ENCODE measurements around the gene TAMALIN. TPM values are rescaled to one million over a fixed set of nuclear protein-coding genes. Genes with fewer than 3 reads are reported as not detected.

The TAMALIN gene
- 34.5 and 45.2 TPM in 2 replicates for total RNA-seq

GRCh38 chr12:52006726-52007157, at the start of gene TAMALIN:
Gene TAMALIN, plus strand, starts transcription at chr12:52006946. Its CDS starts 74 bp downstream, at chr12:52007020.

GRCh38 chr12:52050758-52051541, 44.2 kb downstream of the TAMALIN start, which contains the start of gene NR4A1:
Gene NR4A1, plus strand, starts transcription at chr12:52051442. Its CDS starts 2,887 bp downstream, at chr12:52054329.

Small RNA genes lying within 50 kb of the gene (small RNA-seq; reads per million reads assigned to genes)
- gene RNU6-574P, result 0.49 reads per million

Other genes with a start within 250 kb of the TAMALIN start
- gene FIGNL2, start 158.2 kb upstream of the TAMALIN start, total RNA-seq, result 0.53 and 2.5 TPM in 2 replicates
- 0.27 and 0.86 TPM in 2 replicates for gene ANKRD33, start 118.8 kb upstream of the TAMALIN start, total RNA-seq
- 291 and 422 TPM in 2 replicates for gene ACVRL1, start 99.4 kb upstream of the TAMALIN start, total RNA-seq
- gene ACVR1B, start 55.2 kb upstream of the TAMALIN start, total RNA-seq, result 18.9 and 24.7 TPM in 2 replicates
- 0.13 and 1.3 TPM in 2 replicates for gene NR4A1, start 44.5 kb downstream of the TAMALIN start, total RNA-seq
- gene ATG101, start 63.0 kb downstream of the TAMALIN start, total RNA-seq, result 36.3 and 37.8 TPM in 2 replicates
- 0.13 TPM in 1 of 2 replicates, not detected in the other for gene SMIM41, start 72.8 kb downstream of the TAMALIN start, total RNA-seq
- gene KRT80, start 185.1 kb downstream of the TAMALIN start, total RNA-seq, result 7.2 and 9.5 TPM in 2 replicates
- 206 and 443 TPM in 2 replicates for gene KRT7, start 226.3 kb downstream of the TAMALIN start, total RNA-seq

Measured in thoracic aorta endothelial cell (primary cell).